MCF 10A (cell line): ENCODE measurements around the gene C9orf50. TPM values are rescaled to one million over a fixed set of nuclear protein-coding genes. Genes with fewer than 3 reads are reported as not detected.

ENCODE experiments used
- BruUV-seq: library from RNA; stranded (reverse); fragments of 400-500 nt; replicated peaks from 2 replicates; lab custom pipeline; 2021; lab: Mats Ljungman, UMichigan
- CTCF ChIA-PET: fragments of 300-600 bp; sonication (Branson Sonifier 250); formaldehyde crosslinking; extraction: SDS; loops from one replicate; lab custom pipeline; 2021; ENCODE audit warnings: antibody characterized with exemption, inconsistent platforms; lab: Yijun Ruan, JAX
- POLR2A ChIA-PET: fragments of 300-600, 350-650 bp; sonication (Branson Sonifier 250); formaldehyde crosslinking; extraction: SDS; loops from one replicate; lab custom pipeline; 2020; ENCODE audit warnings: antibody characterized with exemption, inconsistent platforms; lab: Yijun Ruan, JAX
- DNase-seq: peaks from one replicate; pipeline ENCODE4 v3.0.0-alpha.2; 2018; ENCODE audit not compliant: unreplicated experiment
- H3K27ac Mint-ChIP-seq: one replicate; pipeline ENCODE4 v1.8.0; 2022; ENCODE audit warnings: mild to moderate bottlenecking, low read depth, mixed read lengths; ENCODE audit not compliant: unreplicated experiment
- H3K27me3 Mint-ChIP-seq: one replicate; pipeline ENCODE4 v1.8.0; 2022; ENCODE audit warnings: mixed read lengths; ENCODE audit not compliant: insufficient read depth, unreplicated experiment
- H3K36me3 Mint-ChIP-seq: one replicate; pipeline ENCODE4 v1.8.0; 2022; ENCODE audit warnings: mild to moderate bottlenecking, moderate library complexity, mixed read lengths; ENCODE audit not compliant: insufficient read depth, unreplicated experiment
- H3K4me1 Mint-ChIP-seq: one replicate; pipeline ENCODE4 v1.8.0; 2022; ENCODE audit warnings: mixed read lengths; ENCODE audit not compliant: insufficient read depth, unreplicated experiment
- H3K4me3 Mint-ChIP-seq: one replicate; pipeline ENCODE4 v1.8.0; 2022; ENCODE audit warnings: mild to moderate bottlenecking, moderate library complexity, mixed read lengths; ENCODE audit not compliant: unreplicated experiment
- H3K9me3 Mint-ChIP-seq: one replicate; pipeline ENCODE4 v1.8.0; 2022; ENCODE audit warnings: mixed read lengths; ENCODE audit not compliant: unreplicated experiment
- intact Hi-C: fragments of 100-400 bp; cut with micrococcal nuclease; formaldehyde crosslinking; loops from 2 replicates; pipeline ENCODE4 v1.14.1; 2022
- total RNA-seq: library from RNA; stranded (reverse); gene quantifications from 2 replicates; pipeline ENCODE4 v1.2.3, GENCODE V29; 2022
- TF ChIP-seq, protein P1 (sequence below): fragments of 200-600 bp; IDR thresholded peaks from one replicate; pipeline ENCODE4 v1.8.0; 2022; ENCODE audit warnings: antibody characterized with exemption, mild to moderate bottlenecking; ENCODE audit not compliant: unreplicated experiment

C9orf50 gene
- total RNA-seq, 1 experiment from 2014 or later, result not detected

GRCh38 chr9:129591916-129592315 lies 29.0 kb downstream of the C9orf50 start:
- H3K4me3 Mint-ChIP-seq, result no peak overlapping the region
- ChIA-PET POLR2A (no interaction called here), CTCF (interaction anchor here (0.6 to 0.7 kb wide), 4 partner anchors 21 to 448 kb away, joined by 4 to 7 read pairs (median 6); no protein-coding TSS in a partner anchor)
- TF ChIP-seq, protein P1, sequence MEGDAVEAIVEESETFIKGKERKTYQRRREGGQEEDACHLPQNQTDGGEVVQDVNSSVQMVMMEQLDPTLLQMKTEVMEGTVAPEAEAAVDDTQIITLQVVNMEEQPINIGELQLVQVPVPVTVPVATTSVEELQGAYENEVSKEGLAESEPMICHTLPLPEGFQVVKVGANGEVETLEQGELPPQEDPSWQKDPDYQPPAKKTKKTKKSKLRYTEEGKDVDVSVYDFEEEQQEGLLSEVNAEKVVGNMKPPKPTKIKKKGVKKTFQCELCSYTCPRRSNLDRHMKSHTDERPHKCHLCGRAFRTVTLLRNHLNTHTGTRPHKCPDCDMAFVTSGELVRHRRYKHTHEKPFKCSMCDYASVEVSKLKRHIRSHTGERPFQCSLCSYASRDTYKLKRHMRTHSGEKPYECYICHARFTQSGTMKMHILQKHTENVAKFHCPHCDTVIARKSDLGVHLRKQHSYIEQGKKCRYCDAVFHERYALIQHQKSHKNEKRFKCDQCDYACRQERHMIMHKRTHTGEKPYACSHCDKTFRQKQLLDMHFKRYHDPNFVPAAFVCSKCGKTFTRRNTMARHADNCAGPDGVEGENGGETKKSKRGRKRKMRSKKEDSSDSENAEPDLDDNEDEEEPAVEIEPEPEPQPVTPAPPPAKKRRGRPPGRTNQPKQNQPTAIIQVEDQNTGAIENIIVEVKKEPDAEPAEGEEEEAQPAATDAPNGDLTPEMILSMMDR, result no peak
- DNase-seq, result no peak
- BruUV-seq, result no TSS peak
- no peaks in the 10 kb centered on the region for H3K27me3 Mint-ChIP-seq
- no peaks in the 10 kb centered on the region for H3K9me3 Mint-ChIP-seq
- no peak overlapping the region for H3K27ac Mint-ChIP-seq
- no peaks in the 10 kb centered on the region for H3K36me3 Mint-ChIP-seq
- intact Hi-C loops, result no loop called here
- no peaks in the 10 kb centered on the region for H3K4me1 Mint-ChIP-seq

DNA sequence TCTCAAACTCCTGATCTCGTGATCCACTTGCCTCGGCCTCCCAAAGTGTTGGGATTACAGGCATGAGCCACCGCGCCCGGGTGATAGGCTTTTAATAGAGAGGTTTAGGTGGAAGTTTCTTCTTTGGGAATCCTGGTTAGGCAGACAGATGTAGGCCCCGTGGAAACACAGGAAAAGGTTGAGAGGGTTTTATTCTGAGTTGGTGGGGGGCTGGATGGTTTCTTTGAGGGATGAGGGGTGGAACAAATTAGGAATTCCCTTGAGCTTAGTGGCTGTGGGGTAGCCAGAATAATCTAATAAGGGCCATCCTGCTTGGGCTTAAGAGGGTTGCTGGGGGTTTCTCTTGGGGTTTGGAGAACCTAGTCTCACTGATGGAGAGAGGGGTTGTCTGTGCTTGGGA lies 30.4 kb downstream of the C9orf50 start:
- POLR2A ChIA-PET, result no interaction called here
- Mint-ChIP-seq H3K27ac (no peak overlapping the region), H3K4me1 (no peaks in the 10 kb centered on the region), H3K9me3 (no peaks in the 10 kb centered on the region), H3K27me3 (no peaks in the 10 kb centered on the region), H3K4me3 (no peak overlapping the region), H3K36me3 (no peaks in the 10 kb centered on the region)
- no TSS peak for BruUV-seq
- DNase-seq, result no peak
- TF ChIP-seq, protein P1, result no peak
- intact Hi-C loops, result no loop called here
- CTCF ChIA-PET, result interaction anchor here (1.0 kb wide), 1 partner anchor 258 kb away, joined by 4 read pairs; no protein-coding TSS in a partner anchor

GRCh38 chr9:129587487-129588262 lies 33.2 kb downstream of the C9orf50 start:
- DNase-seq, result no peak
- intact Hi-C loops, result no loop called here
- CTCF ChIA-PET, result interaction anchor here (0.6 to 0.7 kb wide), 2 partner anchors 273 to 1510 kb away, joined by 3 to 5 read pairs; no protein-coding TSS in a partner anchor
- TF ChIP-seq, protein P1, result no peak
- H3K9me3 Mint-ChIP-seq, result no peaks in the 10 kb centered on the region
- H3K27me3 Mint-ChIP-seq, result no peaks in the 10 kb centered on the region
- no peaks in the 10 kb centered on the region for H3K36me3 Mint-ChIP-seq
- no TSS peak for BruUV-seq
- H3K4me3 Mint-ChIP-seq, result no peak overlapping the region
- POLR2A ChIA-PET, result no interaction called here
- H3K4me1 Mint-ChIP-seq, result peaks cover 5% of the 10 kb centered on the region
- no peak overlapping the region for H3K27ac Mint-ChIP-seq

- Mint-ChIP-seq H3K36me3 (no peaks in the 10 kb centered on the region), H3K27ac (no peak overlapping the region), H3K27me3 (no peaks in the 10 kb centered on the region), H3K4me1 (peaks cover 5% of the 10 kb centered on the region), H3K9me3 (no peaks in the 10 kb centered on the region), H3K4me3 (no peak overlapping the region)
- intact Hi-C loops, result no loop called here
- no TSS peak for BruUV-seq
- no peak for DNase-seq
- ChIA-PET POLR2A (interaction anchor here (0.6 kb wide), 1 partner anchor 203 kb away, joined by 3 read pairs; no protein-coding TSS in a partner anchor), CTCF (interaction anchor here (0.5 kb wide), 1 partner anchor 17 kb away, joined by 3 read pairs; no protein-coding TSS in a partner anchor)
- TF ChIP-seq, protein P1, result no peak
Observed at GRCh38 chr9:129586685-129587084, 34.2 kb downstream of the C9orf50 start.
